ENCODE results near the gene TRIML2. TPM values are rescaled to one million over a fixed set of nuclear protein-coding genes. Genes with fewer than 3 reads are reported as not detected.
A peak's percentile ranks its signal among the peaks of the same experiment; 100 is the strongest.

The TRIML2 gene, protein sequence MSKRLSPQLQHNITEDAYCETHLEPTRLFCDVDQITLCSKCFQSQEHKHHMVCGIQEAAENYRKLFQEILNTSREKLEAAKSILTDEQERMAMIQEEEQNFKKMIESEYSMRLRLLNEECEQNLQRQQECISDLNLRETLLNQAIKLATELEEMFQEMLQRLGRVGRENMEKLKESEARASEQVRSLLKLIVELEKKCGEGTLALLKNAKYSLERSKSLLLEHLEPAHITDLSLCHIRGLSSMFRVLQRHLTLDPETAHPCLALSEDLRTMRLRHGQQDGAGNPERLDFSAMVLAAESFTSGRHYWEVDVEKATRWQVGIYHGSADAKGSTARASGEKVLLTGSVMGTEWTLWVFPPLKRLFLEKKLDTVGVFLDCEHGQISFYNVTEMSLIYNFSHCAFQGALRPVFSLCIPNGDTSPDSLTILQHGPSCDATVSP
- total RNA-seq (2013; cell fraction: nucleolus; rRNA removed): not detected in 2 replicates
- total RNA-seq (2014; rRNA removed) (not detected in 2 replicates), total RNA-seq (2014; rRNA removed; fragmentation: Illumina TruSeq; extraction: Trizol) (not detected in 2 replicates), total RNA-seq (2021) (not detected in 2 replicates), polyA plus RNA-seq (2011; rRNA removed) (not detected in 2 replicates), polyA plus RNA-seq (2014; fragmentation: Illumina TruSeq; extraction: Trizol) (not detected in 2 replicates), polyA plus RNA-seq (2014; fragmentation: Nextera tagmentation; extraction: Ambion mirVana) (not detected), polyA plus RNA-seq (2014; rRNA removed) (not detected in 2 replicates), polyA plus RNA-seq (2016; fragmentation: Nextera tagmentation; extraction: Ambion mirVana) (not detected), polyA minus RNA-seq (2011; rRNA and poly(A)+ RNA removed) (not detected in 2 replicates), Bru-seq, nascent RNA (not detected), BruChase-seq, experiment 1, labeled RNA remaining after a 6-hour chase (percentile 5 among the genes with signal in this experiment), BruChase-seq, experiment 2, labeled RNA remaining after a 2-hour chase (not detected)
- not detected for polyA plus RNA-seq (2011; ENCODE audit: low read depth)
- polyA plus RNA-seq (2011; cell fraction: cytosol; rRNA removed): not detected in 2 replicates
- not detected in 2 replicates for polyA plus RNA-seq (2011; cell fraction: nucleus; rRNA removed)
- polyA plus RNA-seq (2012): not detected in 2 replicates
- 1.1 TPM in 1 of 2 replicates, not detected in the other for polyA minus RNA-seq (2011; cell fraction: cytosol; rRNA and poly(A)+ RNA removed)
- polyA minus RNA-seq (2011; cell fraction: nucleus; rRNA and poly(A)+ RNA removed): not detected in 2 replicates
- long read RNA-seq, experiment 1: 0 reads
- long read RNA-seq, experiment 2: 0 reads

DNA sequence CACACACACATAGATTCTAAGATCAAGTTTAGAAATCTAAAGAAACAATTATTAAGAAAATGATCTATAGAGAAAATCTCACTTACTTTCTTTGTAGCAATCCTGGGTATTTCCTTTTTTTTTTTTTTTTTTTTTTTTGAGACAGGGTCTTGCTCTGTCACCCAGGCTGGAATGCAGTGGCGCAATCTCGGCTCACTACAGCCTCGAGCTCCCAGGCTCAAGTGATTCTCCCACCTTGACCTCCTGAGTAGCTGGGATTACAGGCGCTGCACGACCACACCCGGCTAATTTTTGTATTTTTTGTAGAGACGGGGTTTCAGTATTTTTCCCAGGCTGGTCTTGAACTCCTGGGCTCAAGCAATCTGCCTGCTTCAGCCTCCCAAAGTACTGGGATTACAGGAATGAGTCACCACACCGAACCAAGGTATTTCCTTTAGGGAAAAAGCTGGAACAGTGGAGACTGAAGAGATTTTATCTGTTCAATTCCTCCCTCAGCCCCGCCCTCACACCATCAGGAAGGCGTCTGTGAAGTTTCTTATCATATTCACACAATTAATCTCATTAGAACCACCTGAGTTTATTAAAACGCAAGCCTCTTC is at the start of gene TRIML2:
TSS of gene TRIML2 (minus strand) at position 447 of the 599 bp plus-strand sequence. CDS start 4,235 bp downstream, outside the sequence.
- Histone ChIP-seq H3K9me3 (replicated peaks; ENCODE audit: control insufficient read depth, insufficient read depth, low read length) (no peaks in the 10 kb centered on the region; the same call in 2 of the 3 replicates), H3K36me3 (ENCODE audit: control insufficient read depth in 2 of 2, insufficient read depth in 2 of 2, low read length in 1 of 2) (no peaks in the 10 kb centered on the region), H3K9ac (ENCODE audit: control insufficient read depth, insufficient read depth, low read length) (no peak within 1 kb of the TSS), H3K27ac (ENCODE audit: control insufficient read depth, insufficient read depth) (no peak within 1 kb of the TSS), H3K27me3 (replicated peaks in 1 of 2; ENCODE audit: control insufficient read depth in 2 of 2, insufficient read depth in 2 of 2, low read length in 1 of 2) (no peaks in the 10 kb centered on the region), H3K4me1 (ENCODE audit: control insufficient read depth, insufficient read depth, low read length) (no peaks in the 10 kb centered on the region), H3K4me3 (no peak within 1 kb of the TSS), H3K4me2 (ENCODE audit: control insufficient read depth, insufficient read depth) (no peak within 1 kb of the TSS), H2AFZ (ENCODE audit: control insufficient read depth, low read depth, low read length) (no peak within 1 kb of the TSS), H3K79me2 (ENCODE audit: control insufficient read depth, insufficient read depth, low read length) (no peaks in the 10 kb centered on the region), H4K20me1 (ENCODE audit: control insufficient read depth, insufficient read depth) (no peaks in the 10 kb centered on the region)
- WGBS (ENCODE audit: insufficient coverage, insufficient replicate concordance, low lambda C conversion rate, missing lambda C conversion rate): 11% methylated on average over 11 of the region's 11 CpGs
- SMC1A ChIA-PET (ENCODE audit: uncharacterized antibody, unreplicated experiment): no interaction called here
- no TSS peak for BruUV-seq (replicated peaks)
- CTCF ChIA-PET: no interaction called here
- FAIRE-seq: no peak
- ATAC-seq: no peak
- POLR2A ChIA-PET: no interaction called here
- in situ Hi-C loops (cut with MboI): no loop called here
- RAD21 ChIA-PET (ENCODE audit: unreplicated experiment): no interaction called here
- intact Hi-C loops (cut with micrococcal nuclease; ENCODE audit: unreplicated experiment): no loop called here
- DNase-seq (ENCODE audit: low read depth, low spot score): no peak
- TF ChIP-seq IRF5 (IDR thresholded peaks at IDR 0.05; ENCODE audit: borderline replicate concordance): no peak
- TF ChIP-seq WRNIP1 (IDR thresholded peaks at IDR 0.05; ENCODE audit: borderline replicate concordance, low read depth, low read length): no peak
- no peak for TF ChIP-seq BCL3 (IDR thresholded peaks at IDR 0.05; ENCODE audit: borderline replicate concordance, insufficient read depth, low read depth, low read length, poor library complexity, severe bottlenecking)
- no peak for TF ChIP-seq EGR1 (IDR thresholded peaks at IDR 0.05; ENCODE audit: borderline replicate concordance in 1 of 2, low read depth in 2 of 2, low read length in 2 of 2)
- TF ChIP-seq MAX (IDR thresholded peaks at IDR 0.05; ENCODE audit: low read depth, low read length): no peak
- TF ChIP-seq HDGF (IDR thresholded peaks at IDR 0.05): no peak
- no peak for TF ChIP-seq CBX5 (IDR thresholded peaks at IDR 0.05; ENCODE audit: low read depth)
- TF ChIP-seq, protein P1, sequence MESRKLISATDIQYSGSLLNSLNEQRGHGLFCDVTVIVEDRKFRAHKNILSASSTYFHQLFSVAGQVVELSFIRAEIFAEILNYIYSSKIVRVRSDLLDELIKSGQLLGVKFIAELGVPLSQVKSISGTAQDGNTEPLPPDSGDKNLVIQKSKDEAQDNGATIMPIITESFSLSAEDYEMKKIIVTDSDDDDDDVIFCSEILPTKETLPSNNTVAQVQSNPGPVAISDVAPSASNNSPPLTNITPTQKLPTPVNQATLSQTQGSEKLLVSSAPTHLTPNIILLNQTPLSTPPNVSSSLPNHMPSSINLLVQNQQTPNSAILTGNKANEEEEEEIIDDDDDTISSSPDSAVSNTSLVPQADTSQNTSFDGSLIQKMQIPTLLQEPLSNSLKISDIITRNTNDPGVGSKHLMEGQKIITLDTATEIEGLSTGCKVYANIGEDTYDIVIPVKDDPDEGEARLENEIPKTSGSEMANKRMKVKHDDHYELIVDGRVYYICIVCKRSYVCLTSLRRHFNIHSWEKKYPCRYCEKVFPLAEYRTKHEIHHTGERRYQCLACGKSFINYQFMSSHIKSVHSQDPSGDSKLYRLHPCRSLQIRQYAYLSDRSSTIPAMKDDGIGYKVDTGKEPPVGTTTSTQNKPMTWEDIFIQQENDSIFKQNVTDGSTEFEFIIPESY (IDR thresholded peaks at IDR 0.05): no peak
- TF ChIP-seq CTCF (IDR thresholded peaks at IDR 0.05 in 2 of 3, conservative IDR thresholded peaks at IDR 0.05 in 1 of 3; ENCODE audit: control insufficient read depth in 2 of 3, extremely low read depth in 1 of 3, insufficient read depth in 1 of 3, low read depth in 3 of 3, low read length in 3 of 3): no peak
- TF ChIP-seq PML (IDR thresholded peaks at IDR 0.05; ENCODE audit: low read length): no peak
- TF ChIP-seq SIX5 (IDR thresholded peaks at IDR 0.05; ENCODE audit: low read depth, low read length, severe bottlenecking): no peak

Measured in GM12878 (cell line).